Keratinocyte (primary cell): ENCODE data around the gene SLC35A1. TPM values are rescaled to one million over a fixed set of nuclear protein-coding genes. Genes with fewer than 3 reads are reported as not detected.

Experiments used
- DNase-seq: peaks from one replicate; pipeline ENCODE4 v3.0.0-alpha.2; 2011; ENCODE audit warnings: low read depth, missing footprints, low spot score
- FAIRE-seq: peaks from 2 replicates; lab custom pipeline; 2011; peaks lifted over from hg19 to GRCh38; lab: Jason Lieb, UNC
- H2AFZ ChIP-seq: 2 replicates; pipeline ENCODE4 v1.6.0; 2012; ENCODE audit warnings: low read length, control low read depth, inconsistent platforms; ENCODE audit not compliant: control insufficient read depth
- H3K27ac ChIP-seq: 2 replicates; pipeline ENCODE4 v1.5.1; 2011; ENCODE audit warnings: low read length; ENCODE audit not compliant: control insufficient read depth, insufficient read depth
- H3K27me3 ChIP-seq: 3 replicates; pipeline ENCODE4 v1.6.0; 2011; ENCODE audit warnings: low read length; ENCODE audit not compliant: control insufficient read depth, insufficient read depth; ENCODE audit errors: extremely low read depth
- H3K36me3 ChIP-seq, 2 experiments: 2 replicates in 1 of 2; 3 replicates in 1 of 2; pipeline ENCODE4 v1.5.1; 2011; ENCODE audit warnings: low read length in 2 of 2, mild to moderate bottlenecking in 1 of 2; ENCODE audit not compliant: control insufficient read depth in 2 of 2, insufficient read depth in 2 of 2; ENCODE audit errors: extremely low read depth in 1 of 2
- H3K4me1 ChIP-seq: 3 replicates; pipeline ENCODE4 v1.5.1; 2011; ENCODE audit warnings: low read length; ENCODE audit not compliant: control insufficient read depth, insufficient read depth; ENCODE audit errors: extremely low read depth
- H3K4me2 ChIP-seq: 3 replicates; pipeline ENCODE4 v1.6.0; 2011; ENCODE audit warnings: low read depth, low read length; ENCODE audit not compliant: control insufficient read depth, insufficient read depth; ENCODE audit errors: extremely low read depth
- H3K4me3 ChIP-seq, 3 experiments: fragments of 200-600 bp in 1 of 3; sonication (generic) in 1 of 3; 2 replicates in 2 of 3; 3 replicates in 1 of 3; pipeline ENCODE4 v1.5.1; 2011 to 2016; ENCODE audit warnings: low read length in 3 of 3, mild to moderate bottlenecking in 3 of 3, control low read depth in 2 of 3, inconsistent platforms in 1 of 3, low read depth in 1 of 3, mixed read lengths in 1 of 3, mixed run types in 1 of 3, moderate library complexity in 1 of 3; ENCODE audit not compliant: control insufficient read depth in 2 of 3, insufficient read depth in 2 of 3; ENCODE audit errors: extremely low read depth in 1 of 3
- H3K79me2 ChIP-seq: 2 replicates; pipeline ENCODE4 v1.6.0; 2012; ENCODE audit warnings: low read length; ENCODE audit not compliant: control insufficient read depth, insufficient read depth
- H3K9ac ChIP-seq: 3 replicates; pipeline ENCODE4 v1.6.0; 2011; ENCODE audit warnings: low read length; ENCODE audit not compliant: control insufficient read depth, insufficient read depth; ENCODE audit errors: extremely low read depth
- H3K9me1 ChIP-seq: 3 replicates; pipeline ENCODE4 v1.6.0; 2011; ENCODE audit warnings: low read length; ENCODE audit not compliant: control insufficient read depth, insufficient read depth; ENCODE audit errors: extremely low read depth
- H3K9me3 ChIP-seq: 2 replicates; pipeline ENCODE4 v1.5.1; 2012; ENCODE audit warnings: low read depth, low read length; ENCODE audit not compliant: control insufficient read depth
- H4K20me1 ChIP-seq: 3 replicates; pipeline ENCODE4 v1.6.0; 2011; ENCODE audit warnings: low read length; ENCODE audit not compliant: control insufficient read depth, insufficient read depth; ENCODE audit errors: extremely low read depth
- CTCF ChIP-seq, 3 experiments: IDR thresholded peaks in 1 of 3; conservative IDR thresholded peaks in 1 of 3; optimal IDR thresholded peaks in 1 of 3; 2 replicates in 2 of 3; 3 replicates in 1 of 3; pipeline versions ENCODE3 to v1.5.1; 2011; ENCODE audit warnings: low read length in 3 of 3, mild to moderate bottlenecking in 3 of 3, moderate library complexity in 2 of 3, control low read depth in 1 of 3, inconsistent platforms in 1 of 3; ENCODE audit not compliant: insufficient read depth in 2 of 3; ENCODE audit errors: extremely low read depth in 1 of 3
- EZH2 ChIP-seq: IDR thresholded peaks from one replicate; pipeline ENCODE4 v1.6.1; 2012; ENCODE audit warnings: inconsistent platforms, mild to moderate bottlenecking, low read length, moderate library complexity
- dilution Hi-C: fragments of 300-500 bp; cut with MboI; formaldehyde crosslinking; loops from one replicate; pipeline ENCODE4 v1.7.0; 2020; ENCODE audit warnings: low sequenced_read_pairs; ENCODE audit not compliant: extremely low pct_ligation_motif_present
- polyA plus RNA-seq, 5 experiments: library from polyadenylated mRNA; depleted of rRNA in 3 of 5; stranded (reverse) in 3 of 5; stranded (forward) in 1 of 5; unstranded in 1 of 5; fragments of >200 nt; gene quantifications; 1 replicate in 1 of 5; 2 replicates in 3 of 5; 3 replicates in 1 of 5; pipeline versions ENCODE4 v1.2.1 to v1.2.3, GENCODE V29; 2011 to 2012; ENCODE audit warnings: missing spikeins in 2 of 5, low read depth in 1 of 5, low replicate concordance in 1 of 5

The SLC35A1 gene
- polyA plus RNA-seq, 1 donor (not counting 4 experiments of a cell fraction or from before 2014, with no cell fraction given), result 25.1 TPM

GRCh38 chr6:87514831-87515230 lies 42.1 kb downstream of the SLC35A1 start:
- H3K4me3 ChIP-seq, result no peak overlapping the region
- H3K4me2 ChIP-seq, result no peak overlapping the region
- TF ChIP-seq EZH2, result no peak
- TF ChIP-seq CTCF (optimal IDR thresholded peaks at IDR 0.05 in 1 of 3, IDR thresholded peaks at IDR 0.05 in 1 of 3, conservative IDR thresholded peaks at IDR 0.05 in 1 of 3; ENCODE audit: extremely low read depth in 1 of 3, insufficient read depth in 2 of 3, low read length in 3 of 3), result no peak
- H3K27ac ChIP-seq, result no peak overlapping the region
- DNase-seq (no peak), FAIRE-seq (no peak)
- H3K27me3 ChIP-seq, result no peaks in the 10 kb centered on the region
- no peaks in the 10 kb centered on the region for H3K9me1 ChIP-seq
- no peak overlapping the region for H3K9ac ChIP-seq
- H3K79me2 ChIP-seq, result no peaks in the 10 kb centered on the region
- no peaks in the 10 kb centered on the region for H4K20me1 ChIP-seq
- no peaks in the 10 kb centered on the region for H3K9me3 ChIP-seq
- H2AFZ ChIP-seq, result no peak overlapping the region
- H3K4me1 ChIP-seq, result no peaks in the 10 kb centered on the region
- peaks cover 14 to 19% of the 10 kb centered on the region in 2 experiments for H3K36me3 ChIP-seq
- dilution Hi-C loops, result no loop called here

- Histone ChIP-seq H3K9me1 (no peaks in the 10 kb centered on the region), H3K4me3 (no peak overlapping the region), H3K27me3 (no peaks in the 10 kb centered on the region), H3K36me3 (peaks cover 9 to 14% of the 10 kb centered on the region in 2 experiments), H3K27ac (no peak overlapping the region), H3K4me2 (no peak overlapping the region), H2AFZ (no peak overlapping the region), H4K20me1 (no peaks in the 10 kb centered on the region), H3K9ac (no peak overlapping the region), H3K79me2 (no peaks in the 10 kb centered on the region), H3K9me3 (no peaks in the 10 kb centered on the region), H3K4me1 (no peaks in the 10 kb centered on the region)
- DNase-seq, result no peak
- FAIRE-seq, result no peak
- dilution Hi-C loops, result no loop called here
- no peak for TF ChIP-seq CTCF (optimal IDR thresholded peaks at IDR 0.05 in 1 of 3, IDR thresholded peaks at IDR 0.05 in 1 of 3, conservative IDR thresholded peaks at IDR 0.05 in 1 of 3; ENCODE audit: extremely low read depth in 1 of 3, insufficient read depth in 2 of 3, low read length in 3 of 3)
- TF ChIP-seq EZH2, result no peak
Measured at GRCh38 chr6:87518453-87518852, 45.7 kb downstream of the SLC35A1 start.
